Activated B cell treated with CpG ODN at 0.5 μM for 24 hours (primary cell): ENCODE results near the gene CTBP2. TPM values are rescaled to one million over a fixed set of nuclear protein-coding genes. Genes with fewer than 3 reads are reported as not detected.

Experiments used
- ATAC-seq: fragments of 200-7000 bp; cut with Tn5 transposase; one replicate; pipeline ENCODE4 v1.10.0; 2021; ENCODE audit warnings: low read depth, mild to moderate bottlenecking, moderate library complexity
- CTCF ChIA-PET: fragments of 350-600 bp; sonication (Branson Sonifier 250); formaldehyde crosslinking; loops from one replicate; lab custom pipeline; 2021; ENCODE audit warnings: antibody characterized with exemption; lab: Charles Lee
- POLR2A ChIA-PET: fragments of 350-600 bp; sonication (Branson Sonifier 250); formaldehyde crosslinking; loops from one replicate; lab custom pipeline; 2021; ENCODE audit warnings: antibody characterized with exemption; lab: Charles Lee
- DNase-seq: peaks from one replicate; pipeline ENCODE4 v3.0.0; 2022
- H3K27ac Mint-ChIP-seq: one replicate; pipeline ENCODE4 v1.8.0; 2020; ENCODE audit warnings: mixed read lengths
- H3K27me3 Mint-ChIP-seq: one replicate; pipeline ENCODE4 v1.8.0; 2021; ENCODE audit warnings: mixed read lengths
- H3K36me3 Mint-ChIP-seq: one replicate; pipeline ENCODE4 v1.8.0; 2021; ENCODE audit warnings: low read depth, mixed read lengths
- H3K4me1 Mint-ChIP-seq: one replicate; pipeline ENCODE4 v1.8.0; 2021; ENCODE audit warnings: mixed read lengths
- H3K4me3 Mint-ChIP-seq: one replicate; pipeline ENCODE4 v1.8.0; 2020; ENCODE audit warnings: mild to moderate bottlenecking, mixed read lengths
- H3K9me3 Mint-ChIP-seq: one replicate; pipeline ENCODE4 v1.8.0; 2020; ENCODE audit warnings: mixed read lengths
- intact Hi-C: fragments of 100-400 bp; cut with micrococcal nuclease; formaldehyde crosslinking; loops from one replicate; pipeline ENCODE4 v1.15.1; 2024
- total RNA-seq: library from RNA; stranded (reverse); gene quantifications from 2 replicates; pipeline ENCODE4 v1.2.3, GENCODE V29; 2022
- TF ChIP-seq, protein P1 (sequence below): fragments of 200-600 bp; IDR thresholded peaks from one replicate; pipeline ENCODE4 v1.8.0; 2022; ENCODE audit warnings: antibody characterized with exemption, mild to moderate bottlenecking

CTBP2 gene
- total RNA-seq, 1 donor from 2014 or later, result 0.42 TPM

- Mint-ChIP-seq H3K4me1 (no peaks in the 10 kb centered on the region), H3K4me3 (no peak overlapping the region), H3K9me3 (no peaks in the 10 kb centered on the region), H3K27me3 (peaks cover 11% of the 10 kb centered on the region), H3K36me3 (no peaks in the 10 kb centered on the region), H3K27ac (no peak overlapping the region)
- TF ChIP-seq, protein P1, sequence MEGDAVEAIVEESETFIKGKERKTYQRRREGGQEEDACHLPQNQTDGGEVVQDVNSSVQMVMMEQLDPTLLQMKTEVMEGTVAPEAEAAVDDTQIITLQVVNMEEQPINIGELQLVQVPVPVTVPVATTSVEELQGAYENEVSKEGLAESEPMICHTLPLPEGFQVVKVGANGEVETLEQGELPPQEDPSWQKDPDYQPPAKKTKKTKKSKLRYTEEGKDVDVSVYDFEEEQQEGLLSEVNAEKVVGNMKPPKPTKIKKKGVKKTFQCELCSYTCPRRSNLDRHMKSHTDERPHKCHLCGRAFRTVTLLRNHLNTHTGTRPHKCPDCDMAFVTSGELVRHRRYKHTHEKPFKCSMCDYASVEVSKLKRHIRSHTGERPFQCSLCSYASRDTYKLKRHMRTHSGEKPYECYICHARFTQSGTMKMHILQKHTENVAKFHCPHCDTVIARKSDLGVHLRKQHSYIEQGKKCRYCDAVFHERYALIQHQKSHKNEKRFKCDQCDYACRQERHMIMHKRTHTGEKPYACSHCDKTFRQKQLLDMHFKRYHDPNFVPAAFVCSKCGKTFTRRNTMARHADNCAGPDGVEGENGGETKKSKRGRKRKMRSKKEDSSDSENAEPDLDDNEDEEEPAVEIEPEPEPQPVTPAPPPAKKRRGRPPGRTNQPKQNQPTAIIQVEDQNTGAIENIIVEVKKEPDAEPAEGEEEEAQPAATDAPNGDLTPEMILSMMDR, result no peak
- DNase-seq (no peak), ATAC-seq (no peak)
- ChIA-PET POLR2A (no interaction called here), CTCF (no interaction called here)
- intact Hi-C loops, result no loop called here
These were observed 40.0 kb upstream of the CTBP2 start for GRCh38 chr10:125200396-125200795.

DNA sequence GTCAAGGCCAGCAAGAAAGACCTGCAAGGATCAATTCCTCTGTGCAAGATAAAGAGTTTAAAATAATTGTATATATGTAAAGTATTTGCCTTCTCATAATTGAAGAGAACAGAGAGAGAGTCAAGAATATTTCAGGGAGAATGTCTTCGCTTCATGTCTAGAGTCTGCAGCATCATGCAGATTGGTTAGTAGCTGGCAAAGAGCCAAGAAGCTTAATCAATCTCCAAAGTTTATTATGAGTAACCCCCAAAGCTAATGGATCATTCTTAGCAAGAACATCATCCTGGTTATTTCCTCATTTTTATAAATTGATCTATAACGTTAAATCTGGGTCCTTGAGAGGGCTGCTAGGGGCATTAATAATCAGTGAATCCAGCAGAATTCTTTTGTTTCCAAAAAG, 38.9 kb upstream of the CTBP2 start:
- CTCF ChIA-PET, result no interaction called here
- intact Hi-C loops, result no loop called here
- H3K27ac Mint-ChIP-seq, result no peak overlapping the region
- peaks cover 9% of the 10 kb centered on the region for H3K27me3 Mint-ChIP-seq
- TF ChIP-seq, protein P1, result no peak
- no peaks in the 10 kb centered on the region for H3K9me3 Mint-ChIP-seq
- ATAC-seq (no peak), DNase-seq (no peak)
- no peaks in the 10 kb centered on the region for H3K4me1 Mint-ChIP-seq
- POLR2A ChIA-PET, result no interaction called here
- H3K4me3 Mint-ChIP-seq, result no peak overlapping the region
- H3K36me3 Mint-ChIP-seq, result no peaks in the 10 kb centered on the region

GRCh38 chr10:125194814-125195213, 34.5 kb upstream of the CTBP2 start:
- DNase-seq (no peak), ATAC-seq (no peak)
- intact Hi-C loops, result no loop called here
- Mint-ChIP-seq H3K27me3 (peaks cover 12% of the 10 kb centered on the region), H3K9me3 (no peaks in the 10 kb centered on the region), H3K4me1 (no peaks in the 10 kb centered on the region), H3K36me3 (no peaks in the 10 kb centered on the region), H3K4me3 (no peak overlapping the region), H3K27ac (no peak overlapping the region)
- POLR2A ChIA-PET, result no interaction called here
- CTCF ChIA-PET, result no interaction called here
- TF ChIP-seq, protein P1, result no peak

GRCh38 chr10:125193306-125193877, 33.0 kb upstream of the CTBP2 start:
- Mint-ChIP-seq H3K4me3 (no peak overlapping the region), H3K9me3 (no peaks in the 10 kb centered on the region), H3K4me1 (no peaks in the 10 kb centered on the region), H3K27me3 (peaks cover 18% of the 10 kb centered on the region), H3K36me3 (no peaks in the 10 kb centered on the region), H3K27ac (no peak overlapping the region)
- TF ChIP-seq, protein P1, result no peak
- ATAC-seq (no peak), DNase-seq (no peak)
- CTCF ChIA-PET, result no interaction called here
- POLR2A ChIA-PET, result no interaction called here
- intact Hi-C loops, result no loop called here

DNA sequence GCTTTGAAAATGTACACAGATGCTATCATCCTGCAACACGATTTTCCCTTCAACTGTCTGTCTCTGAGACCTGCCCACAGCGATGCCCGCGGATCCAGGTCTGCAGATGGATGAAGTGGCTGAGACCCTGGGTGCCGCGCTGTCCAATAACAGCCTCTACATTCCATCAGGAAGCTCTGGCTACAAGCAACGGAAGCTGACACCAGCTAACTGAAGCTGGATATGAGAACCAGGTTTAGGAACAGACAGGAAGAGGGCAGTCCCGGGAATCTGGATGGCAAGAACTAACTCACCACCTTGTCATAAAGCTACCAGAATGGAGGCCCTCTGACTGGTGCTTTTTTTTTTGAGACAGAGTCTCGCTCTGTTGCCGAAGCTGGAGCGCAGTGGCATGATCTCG, 32.3 kb upstream of the CTBP2 start:
- ATAC-seq (no peak), DNase-seq (no peak)
- Mint-ChIP-seq H3K27ac (no peak overlapping the region), H3K36me3 (no peaks in the 10 kb centered on the region), H3K27me3 (peaks cover 22% of the 10 kb centered on the region), H3K4me1 (no peaks in the 10 kb centered on the region), H3K4me3 (no peak overlapping the region), H3K9me3 (no peaks in the 10 kb centered on the region)
- TF ChIP-seq, protein P1, result no peak
- intact Hi-C loops, result no loop called here
- CTCF ChIA-PET, result no interaction called here
- POLR2A ChIA-PET, result no interaction called here
